GM19043 (cell line): ENCODE measurements around the gene NDUFA11.

Experiments used
- ATAC-seq: cut with Tn5 transposase; IDR thresholded peaks from one replicate; pipeline ENCODE4 v1.9.1; 2021; ENCODE audit warnings: low read depth; ENCODE audit not compliant: unreplicated experiment

Gene NDUFA11

GRCh38 chr19:5913739-5914357 lies 10.3 kb upstream of the NDUFA11 start, which contains the start of gene CAPS:
TSS of gene CAPS (plus strand) at chr19:5914254. CDS start at chr19:5914407, 153 bp downstream.
- ATAC-seq: no peak

- ATAC-seq: no peak
Observed at GRCh38 chr19:5911366-5911765, 7.8 kb upstream of the NDUFA11 start.

- ATAC-seq: no peak
Observed at GRCh38 chr19:5910638-5910907, 7.0 kb upstream of the NDUFA11 start.

GRCh38 chr19:5908773-5909442 lies 5.3 kb upstream of the NDUFA11 start:
- ATAC-seq: no peak

- no peak for ATAC-seq
Observed at GRCh38 chr19:5907241-5907640, 3.7 kb upstream of the NDUFA11 start.

GRCh38 chr19:5905114-5905778 lies 1.7 kb upstream of the NDUFA11 start:
- ATAC-seq: no peak

- peak; percentile 77 for ATAC-seq
Observed at GRCh38 chr19:5904352-5905113, 943 bp upstream of the NDUFA11 start, which contains the start of gene VMAC. TSS of gene VMAC (plus strand) at chr19:5904872. CDS start at chr19:5904891, 19 bp downstream.

GRCh38 chr19:5903056-5903623 lies 450 bp downstream of the NDUFA11 start:
- ATAC-seq: no peak

GRCh38 chr19:5900976-5901375 lies 2.6 kb downstream of the NDUFA11 start:
- ATAC-seq: no peak

GRCh38 chr19:5899728-5900526 lies 3.7 kb downstream of the NDUFA11 start:
- no peak for ATAC-seq

- no peak for ATAC-seq
Observed at GRCh38 chr19:5897189-5897969, 6.2 kb downstream of the NDUFA11 start.

- ATAC-seq: no peak
Observed at GRCh38 chr19:5896365-5897076, 7.1 kb downstream of the NDUFA11 start.

GRCh38 chr19:5895890-5896289 lies 7.7 kb downstream of the NDUFA11 start:
- no peak for ATAC-seq

GRCh38 chr19:5895409-5895808 lies 8.2 kb downstream of the NDUFA11 start:
- ATAC-seq: no peak

- no peak for ATAC-seq
Observed at GRCh38 chr19:5894704-5895349, 8.8 kb downstream of the NDUFA11 start.

GRCh38 chr19:5893907-5894703 lies 9.5 kb downstream of the NDUFA11 start:
- ATAC-seq: no peak

GRCh38 chr19:5893296-5893903 lies 10.2 kb downstream of the NDUFA11 start:
- ATAC-seq: no peak
